Activated CD4-positive, CD25-positive, alpha-beta regulatory T cell treated with anti-CD3 and anti-CD28 coated beads, Interleukin-2, amount 50 U/mL, for 24 hours (primary cell): Measurements from ENCODE around the gene CABP2.
A peak's percentile ranks its signal among the peaks of the same experiment; 100 is the strongest.
"Not testable (repeated sequence)": the region's sequence is repeated elsewhere in the genome, so short reads cannot be mapped to it uniquely, and the experiment has no call there.

ENCODE experiments used
- ATAC-seq, 2 donors: fragments of 150-1000 bp; cut with Tn5 transposase; one replicate each; pipeline ENCODE4 v1.10.0; 2021; ENCODE audit warnings: mild to moderate bottlenecking in 1 of 2, moderate library complexity in 1 of 2

The CABP2 gene

GRCh38 chr11:67538823-67539505 lies 15.7 kb upstream of the CABP2 start:
- no peak for ATAC-seq

GRCh38 chr11:67538306-67538705 lies 15.1 kb upstream of the CABP2 start:
- no peak for ATAC-seq

- no peak for ATAC-seq
Measured at GRCh38 chr11:67535561-67535960, 12.3 kb upstream of the CABP2 start.

GRCh38 chr11:67534070-67534679 lies 10.9 kb upstream of the CABP2 start:
- no peak for ATAC-seq

GRCh38 chr11:67532889-67533288 lies 9.6 kb upstream of the CABP2 start:
- ATAC-seq = no peak

- no peak for ATAC-seq
Measured at GRCh38 chr11:67530282-67530592, 7.0 kb upstream of the CABP2 start.

GRCh38 chr11:67528376-67528775 lies 5.1 kb upstream of the CABP2 start:
- ATAC-seq = no peak

- ATAC-seq = no peak
Measured at GRCh38 chr11:67525275-67525976, 2.2 kb upstream of the CABP2 start.

GRCh38 chr11:67524480-67524808 lies 1.2 kb upstream of the CABP2 start:
- ATAC-seq = no peak

GRCh38 chr11:67523556-67524479 lies 572 bp upstream of the CABP2 start:
- ATAC-seq = no peak

GRCh38 chr11:67522338-67522737 lies 908 bp downstream of the CABP2 start:
- no peak for ATAC-seq

- ATAC-seq = no peak
Measured at GRCh38 chr11:67521924-67522323, 1.3 kb downstream of the CABP2 start.

GRCh38 chr11:67520856-67521824 lies 2.1 kb downstream of the CABP2 start:
- ATAC-seq = no peak

GRCh38 chr11:67519726-67520125 lies 3.5 kb downstream of the CABP2 start:
- no peak for ATAC-seq

GRCh38 chr11:67517784-67518552 lies 5.3 kb downstream of the CABP2 start:
- ATAC-seq = no peak

- ATAC-seq = no peak
Measured at GRCh38 chr11:67516806-67517205, 6.4 kb downstream of the CABP2 start.

- no peak for ATAC-seq
Measured at GRCh38 chr11:67514116-67514515, 9.1 kb downstream of the CABP2 start.

- not testable (repeated sequence) for ATAC-seq
Measured at GRCh38 chr11:67511558-67511957, 11.7 kb downstream of the CABP2 start.

GRCh38 chr11:67510023-67510345 lies 13.3 kb downstream of the CABP2 start:
- ATAC-seq = no peak

GRCh38 chr11:67508486-67509121 lies 14.6 kb downstream of the CABP2 start:
- ATAC-seq = peak; percentile 32 to 42
